ENCODE measurements around the gene ALKAL2.
"Not testable (repeated sequence)": the region's sequence is repeated elsewhere in the genome, so short reads cannot be mapped to it uniquely, and the experiment has no call there.

ALKAL2 gene, protein sequence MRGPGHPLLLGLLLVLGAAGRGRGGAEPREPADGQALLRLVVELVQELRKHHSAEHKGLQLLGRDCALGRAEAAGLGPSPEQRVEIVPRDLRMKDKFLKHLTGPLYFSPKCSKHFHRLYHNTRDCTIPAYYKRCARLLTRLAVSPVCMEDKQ

DNA sequence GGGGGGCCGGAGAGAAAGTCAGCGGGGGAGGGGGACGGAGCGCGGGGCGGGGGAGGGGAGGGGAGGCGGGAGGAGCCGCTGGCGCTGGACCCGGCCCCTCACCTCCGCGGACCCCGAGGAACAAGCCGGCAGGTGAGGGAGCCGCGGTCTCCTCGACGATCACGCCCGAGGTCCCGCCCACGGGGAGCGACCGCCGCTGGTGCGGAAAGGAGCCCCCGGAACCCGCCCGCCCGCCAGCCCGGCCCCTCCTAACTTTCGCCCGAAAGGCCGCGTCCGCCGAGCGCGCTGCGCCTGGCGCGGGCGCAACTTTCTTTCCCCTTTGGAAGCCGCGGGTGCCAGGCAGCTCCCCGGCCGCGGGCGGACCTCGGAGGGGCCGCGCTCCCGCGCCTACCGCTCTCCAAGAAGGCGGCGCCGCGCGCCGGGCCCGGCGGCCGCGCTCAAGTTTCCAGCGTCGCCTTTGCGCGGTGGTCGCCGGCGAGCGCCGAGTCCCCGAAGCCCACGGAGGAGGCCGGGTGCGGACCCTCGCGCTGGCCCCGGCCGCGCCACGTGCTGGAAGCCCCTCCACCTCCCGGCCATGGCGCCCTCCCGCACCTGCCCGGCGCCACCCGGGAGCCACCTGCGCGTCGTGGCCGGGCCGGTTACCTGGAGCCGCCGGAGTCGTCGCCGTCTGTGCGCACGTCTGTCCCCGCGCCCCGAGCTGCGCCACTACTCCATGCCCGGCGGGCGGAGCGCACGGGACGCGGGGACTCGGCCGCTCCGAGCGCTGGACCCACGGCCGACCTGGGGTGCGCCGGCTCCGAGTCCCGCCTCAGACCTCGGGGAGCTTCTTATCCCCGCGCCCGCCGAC lies at the start of gene ALKAL2:
Gene ALKAL2 (minus strand): TSS at position 181 of the 847 bp plus-strand sequence. CDS start 256 bp downstream, outside the sequence.
- peak; percentile 18 for DNase-seq (ENCODE audit: low read depth, low spot score)

DNA sequence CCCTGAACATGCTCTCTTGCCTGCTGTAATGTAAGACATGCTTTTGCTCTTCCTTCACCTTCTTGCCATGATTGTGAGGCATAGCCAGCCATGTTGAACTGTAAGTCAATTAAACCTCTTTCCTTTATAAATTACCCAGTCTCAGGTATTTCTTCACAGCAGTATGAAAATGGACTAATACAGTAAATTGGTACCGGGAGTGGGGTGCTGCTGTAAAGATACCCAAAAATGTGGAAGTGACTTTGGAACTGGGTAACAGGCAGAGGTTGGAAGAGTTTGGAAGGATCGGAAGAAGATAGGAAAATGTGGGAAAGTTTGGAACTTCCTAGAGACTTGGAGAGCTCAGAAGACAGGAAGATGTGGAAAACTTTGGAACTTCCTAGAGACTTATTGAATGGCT lies 49.1 kb upstream of the ALKAL2 start:
- DNase-seq (ENCODE audit: low read depth, low spot score), result not testable (repeated sequence)

DNA sequence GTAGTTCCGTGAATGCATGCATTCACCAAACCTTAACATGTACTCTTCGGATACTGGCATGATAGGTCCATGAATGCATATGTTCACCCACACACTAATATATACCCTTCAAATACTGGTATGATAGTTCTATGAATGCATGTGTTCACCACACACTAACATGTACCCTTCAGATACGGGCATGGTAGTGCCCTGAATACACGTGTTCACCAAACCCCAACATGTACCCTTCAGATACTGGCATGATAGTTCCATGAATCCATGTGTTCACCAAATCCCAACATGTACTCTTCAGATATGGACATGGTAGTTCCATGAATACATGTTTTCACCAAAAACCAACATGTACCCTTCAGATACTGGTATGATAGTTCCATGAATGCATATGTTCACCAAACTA lies 48.5 kb upstream of the ALKAL2 start:
- DNase-seq (ENCODE audit: low read depth, low spot score), result no peak

DNA sequence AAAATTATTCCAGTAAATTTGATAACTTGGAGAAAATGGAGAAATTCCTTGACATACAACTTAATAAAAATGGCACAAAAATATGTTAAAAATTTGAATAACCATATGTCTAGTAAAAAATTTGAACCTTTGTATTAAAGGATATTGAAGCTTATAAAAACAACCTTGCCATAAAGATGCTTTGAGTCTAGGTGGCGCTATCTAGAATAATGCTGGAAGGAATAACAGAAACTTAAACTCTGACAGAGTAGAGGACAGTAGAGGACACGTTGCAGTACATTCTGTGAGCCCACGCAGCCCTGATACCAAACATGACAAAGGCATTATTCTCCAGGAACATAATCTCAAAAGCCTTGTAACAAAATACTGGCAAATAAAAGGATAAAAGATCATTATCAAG lies 44.7 kb upstream of the ALKAL2 start:
- DNase-seq (ENCODE audit: low read depth, low spot score), result no peak

DNA sequence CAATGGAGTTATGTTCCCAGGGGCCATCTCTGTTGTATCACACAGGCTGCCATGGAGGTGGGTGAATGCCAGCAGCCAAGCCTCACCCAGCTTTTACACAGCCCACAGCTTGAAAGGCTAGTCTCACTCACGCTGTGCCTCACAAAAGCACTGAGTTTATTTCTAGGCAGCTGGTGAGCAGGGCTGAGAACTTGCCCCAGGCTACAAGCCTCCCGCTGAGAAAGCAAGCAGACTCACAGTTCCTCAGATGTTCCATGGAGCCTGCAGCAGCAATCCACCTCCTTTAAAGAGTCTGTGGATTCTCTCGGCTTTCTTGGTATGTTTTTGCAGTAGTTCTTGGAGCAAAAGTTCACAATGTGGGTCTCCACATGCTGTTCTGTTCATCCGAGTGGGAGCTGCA lies 40.9 kb upstream of the ALKAL2 start:
- DNase-seq (ENCODE audit: low read depth, low spot score), result peak; percentile 93

DNA sequence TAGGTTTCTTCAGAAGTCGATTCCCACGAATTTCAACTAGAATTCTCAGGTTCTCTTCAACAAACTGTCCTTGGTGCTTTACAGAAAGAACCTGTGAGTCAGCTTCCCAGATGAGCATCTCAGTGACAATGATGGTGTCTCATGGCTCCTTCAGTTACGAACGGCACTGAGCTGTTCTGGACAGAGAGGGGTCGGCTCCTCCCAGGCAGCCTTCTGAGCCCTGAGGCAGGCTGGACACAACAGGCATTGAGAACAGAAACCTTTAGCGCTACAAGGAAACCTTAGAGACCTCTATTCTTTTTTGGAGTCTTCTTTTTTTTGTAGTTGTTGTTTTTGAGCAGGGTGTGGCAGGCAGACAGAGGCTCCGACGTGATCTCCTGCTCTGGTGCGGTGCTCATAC lies 35.1 kb upstream of the ALKAL2 start:
- DNase-seq (ENCODE audit: low read depth, low spot score), result peak; percentile 57

DNA sequence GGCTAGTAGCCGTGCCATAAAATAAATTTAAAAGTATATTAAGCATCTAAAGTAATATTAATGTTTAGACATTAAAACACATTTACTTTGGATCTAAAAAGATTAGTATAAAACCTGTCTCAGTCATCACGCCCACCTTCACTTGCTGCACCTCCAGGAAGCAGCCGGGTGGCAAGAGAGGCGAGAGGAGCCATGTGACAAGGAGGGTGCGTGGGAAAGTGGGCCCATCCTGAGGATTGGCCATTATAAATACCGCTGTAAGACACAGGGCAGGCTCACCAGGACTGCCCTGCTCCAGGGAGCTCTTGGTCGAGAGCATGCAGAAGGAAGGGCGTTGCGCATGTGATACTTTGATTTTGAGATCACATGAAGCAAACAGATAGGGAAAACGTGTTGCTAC lies 34.4 kb upstream of the ALKAL2 start:
- DNase-seq (ENCODE audit: low read depth, low spot score), result no peak

DNA sequence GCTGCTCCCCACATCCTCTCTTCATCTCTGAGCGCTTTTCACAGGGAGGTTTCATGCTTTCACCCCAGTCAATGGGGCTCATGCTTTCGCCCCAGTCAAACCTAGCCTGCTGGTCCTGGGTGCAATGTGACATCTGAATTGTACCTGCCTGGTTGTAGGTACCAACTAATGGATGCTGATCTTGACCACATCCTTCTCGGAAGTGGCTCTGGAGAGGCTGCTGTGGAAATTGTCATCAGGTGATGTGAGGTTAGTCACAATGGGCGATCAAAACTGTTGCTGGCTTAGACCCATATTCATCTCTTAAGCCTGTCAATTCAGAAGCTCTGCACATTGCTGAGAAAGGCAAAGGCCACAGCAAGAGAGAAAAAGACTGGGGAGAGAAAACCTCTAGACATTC lies 32.7 kb upstream of the ALKAL2 start:
- no peak for DNase-seq (ENCODE audit: low read depth, low spot score)

DNA sequence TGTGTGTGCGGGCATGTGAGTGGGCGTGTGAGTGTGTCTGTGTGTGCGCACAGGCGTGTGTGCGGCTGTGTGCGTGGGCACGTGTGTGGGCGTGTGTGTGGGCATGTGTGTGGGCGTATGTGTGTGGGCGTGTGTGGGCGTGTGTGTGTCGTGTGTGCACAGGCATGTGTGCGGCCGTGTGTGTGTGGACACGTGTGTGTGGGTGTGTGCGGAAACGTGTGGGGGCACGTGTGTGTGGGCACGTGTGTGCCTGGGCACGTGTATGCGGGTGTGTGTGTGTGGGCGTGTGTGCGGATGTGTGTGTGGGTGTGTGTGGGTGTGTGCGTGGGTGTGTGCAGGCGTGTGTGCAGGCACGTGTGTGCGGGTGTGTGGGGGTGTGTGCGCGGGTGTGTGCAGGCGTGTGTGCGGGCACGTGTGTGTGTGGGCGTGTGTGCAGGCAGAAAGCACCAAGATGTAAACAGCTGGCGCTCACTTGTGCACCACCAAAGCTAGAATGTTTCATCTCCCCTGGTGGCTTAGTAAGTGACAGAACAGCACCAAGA lies 31.2 kb upstream of the ALKAL2 start:
- DNase-seq (ENCODE audit: low read depth, low spot score), result no peak

DNA sequence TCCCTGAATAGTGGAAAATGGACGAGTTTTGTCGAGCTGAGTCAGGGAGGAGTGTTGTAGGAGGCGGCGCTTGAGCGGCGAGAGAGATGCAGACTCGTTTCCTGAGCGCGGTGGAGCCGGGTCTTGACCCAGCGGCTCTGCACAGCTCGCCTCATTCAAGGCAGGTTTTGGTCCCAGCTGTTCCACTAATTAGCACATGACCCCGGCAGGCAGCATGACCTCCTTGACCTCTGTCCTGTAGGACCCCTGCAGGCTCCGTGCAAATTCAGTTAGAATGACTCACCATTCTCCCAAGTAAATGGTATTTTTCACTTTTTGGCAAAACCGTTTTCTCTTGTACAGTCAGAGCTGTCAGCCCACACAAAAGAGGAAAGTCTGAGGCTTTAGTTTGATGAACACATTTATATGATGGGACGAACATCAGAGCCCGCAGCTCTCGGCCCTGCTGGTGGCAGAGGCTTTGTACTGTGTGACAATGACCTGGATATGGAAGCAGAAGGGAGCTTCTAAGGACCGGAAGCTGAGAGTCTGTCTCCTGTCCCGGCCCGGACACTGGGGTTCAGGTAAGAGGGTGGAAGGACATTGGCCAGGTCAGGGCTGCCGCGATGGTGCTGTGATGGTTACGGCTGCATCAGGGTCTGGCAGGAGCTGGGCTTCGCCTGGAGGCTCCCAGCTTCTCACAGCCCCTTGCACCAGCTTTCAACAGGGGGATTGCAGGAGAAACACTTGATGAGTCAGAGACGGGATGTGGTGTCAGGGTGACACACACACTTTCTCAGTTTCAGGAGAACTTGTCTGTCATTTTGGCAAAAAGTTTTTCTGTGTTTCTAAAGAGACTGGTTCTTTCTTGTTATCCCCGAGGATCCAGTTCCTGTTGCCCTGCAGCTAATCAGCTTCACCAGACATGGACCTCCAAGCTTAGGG lies 29.9 kb upstream of the ALKAL2 start:
- DNase-seq (ENCODE audit: low read depth, low spot score), result peak; percentile 79

DNA sequence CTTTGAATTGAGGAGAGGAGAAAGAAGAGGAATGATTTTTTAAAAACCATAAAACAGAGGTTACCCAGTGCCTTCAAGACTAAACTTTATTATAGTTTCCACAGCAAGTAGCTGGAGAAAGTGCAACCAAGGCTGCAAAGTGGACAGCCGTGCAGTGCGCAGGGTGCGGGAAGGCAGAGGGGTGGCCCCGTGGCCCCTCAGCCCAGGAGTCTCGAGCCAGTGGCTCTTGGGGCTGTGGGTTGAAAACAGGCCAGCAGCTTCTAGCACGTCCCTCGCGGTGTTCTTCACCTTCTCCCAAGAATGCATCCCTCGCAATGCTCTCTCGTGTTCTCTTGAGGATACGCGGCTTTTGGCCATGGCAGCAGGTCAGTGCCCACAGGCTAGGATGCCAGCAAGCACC lies 28.5 kb upstream of the ALKAL2 start:
- no peak for DNase-seq (ENCODE audit: low read depth, low spot score)

DNA sequence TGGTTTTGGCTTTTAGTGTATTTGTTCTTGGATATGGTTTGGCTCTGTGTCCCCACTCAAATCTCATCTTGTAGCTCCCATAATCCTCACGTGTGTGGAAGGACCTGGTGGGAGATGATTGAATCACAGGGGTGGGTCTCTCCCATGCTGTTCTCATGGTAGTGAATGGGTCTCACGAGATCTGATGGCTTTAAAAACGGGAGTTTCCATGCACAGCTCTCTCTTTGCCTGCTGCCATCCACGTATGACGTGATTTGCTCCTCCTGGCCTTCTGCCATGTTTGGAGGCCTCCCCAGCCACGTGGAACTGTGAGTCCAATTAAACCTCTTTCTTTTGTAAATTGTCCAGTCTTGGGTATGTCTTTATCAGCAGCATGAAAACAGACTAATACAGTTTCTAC lies 28.0 kb upstream of the ALKAL2 start:
- DNase-seq (ENCODE audit: low read depth, low spot score), result not testable (repeated sequence)

DNA sequence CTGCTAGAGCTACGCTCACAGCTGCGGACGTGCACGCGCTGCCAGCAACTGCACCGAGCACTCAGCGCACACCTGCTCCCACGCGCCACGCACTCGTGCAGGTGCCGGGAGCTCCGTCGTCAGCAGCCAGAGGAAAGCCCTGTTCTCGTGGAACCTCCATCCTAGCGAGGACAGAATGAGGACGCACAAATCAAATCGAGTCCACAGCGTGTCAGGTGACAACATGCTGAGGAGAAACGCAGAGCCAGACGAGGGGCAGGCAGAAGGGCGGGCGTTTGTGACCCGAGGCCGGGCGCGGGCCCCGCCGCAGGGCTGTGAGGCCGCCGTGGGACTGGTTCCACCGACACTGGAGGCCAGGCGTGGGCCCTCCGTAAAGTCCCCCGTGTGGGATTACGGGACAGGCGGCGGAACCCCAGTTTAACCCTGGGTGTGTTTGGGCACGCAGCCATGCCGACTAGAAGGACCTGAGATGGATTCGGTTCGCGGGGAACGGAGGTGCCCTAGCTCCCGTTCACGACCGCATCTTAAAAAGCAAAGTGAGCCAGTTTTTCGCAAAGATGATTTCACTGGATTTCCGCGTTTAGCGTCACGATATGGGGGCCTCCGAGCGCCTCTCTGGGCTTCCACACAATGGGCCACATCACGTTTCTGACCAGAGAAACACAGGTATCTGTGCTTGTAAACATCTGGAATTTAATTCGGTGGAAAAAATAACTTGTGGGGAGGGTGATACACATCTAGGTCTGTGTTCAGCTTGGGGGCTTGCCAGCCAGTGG lies 26.9 kb upstream of the ALKAL2 start:
- DNase-seq (ENCODE audit: low read depth, low spot score), result no peak

DNA sequence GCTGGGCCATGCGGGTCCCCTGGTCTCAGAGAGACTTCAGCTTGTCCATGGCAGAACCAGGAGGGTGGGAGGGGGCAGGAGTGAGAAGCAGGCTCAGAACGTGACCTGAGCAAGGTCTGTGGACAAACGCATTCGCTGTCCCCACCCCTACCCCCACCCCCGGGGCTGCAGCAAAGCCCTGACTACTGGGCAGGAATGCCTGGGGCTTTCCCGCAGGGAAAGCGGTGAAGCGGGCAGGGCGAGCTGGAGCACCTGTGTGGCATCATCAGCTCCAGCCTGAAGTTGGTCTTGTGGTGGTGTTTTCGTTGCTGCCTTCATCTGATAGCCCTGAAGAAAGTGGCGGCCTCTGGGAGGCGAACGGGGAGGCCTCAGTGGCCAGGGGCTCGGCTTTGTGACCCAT lies 26.1 kb upstream of the ALKAL2 start:
- DNase-seq (ENCODE audit: low read depth, low spot score), result no peak

DNA sequence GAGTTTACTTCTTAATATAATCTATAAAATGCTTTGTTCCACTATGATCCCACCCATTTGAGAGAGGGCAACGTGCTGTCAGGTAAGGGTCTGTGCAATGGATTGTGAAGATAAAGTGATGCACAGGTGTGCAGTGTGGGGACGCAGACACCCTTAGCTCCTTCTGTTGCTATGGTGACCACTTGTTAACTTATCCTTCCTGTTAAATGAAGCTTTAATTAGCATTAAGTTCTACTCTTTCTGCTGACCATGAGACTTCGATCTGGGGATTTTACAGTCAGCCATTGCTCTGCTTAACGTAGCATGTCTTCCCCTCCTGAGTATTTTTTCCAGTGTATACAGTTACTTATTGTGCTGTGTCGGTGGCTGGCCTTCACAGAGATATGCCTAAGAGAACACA lies 23.1 kb upstream of the ALKAL2 start:
- no peak for DNase-seq (ENCODE audit: low read depth, low spot score)

DNA sequence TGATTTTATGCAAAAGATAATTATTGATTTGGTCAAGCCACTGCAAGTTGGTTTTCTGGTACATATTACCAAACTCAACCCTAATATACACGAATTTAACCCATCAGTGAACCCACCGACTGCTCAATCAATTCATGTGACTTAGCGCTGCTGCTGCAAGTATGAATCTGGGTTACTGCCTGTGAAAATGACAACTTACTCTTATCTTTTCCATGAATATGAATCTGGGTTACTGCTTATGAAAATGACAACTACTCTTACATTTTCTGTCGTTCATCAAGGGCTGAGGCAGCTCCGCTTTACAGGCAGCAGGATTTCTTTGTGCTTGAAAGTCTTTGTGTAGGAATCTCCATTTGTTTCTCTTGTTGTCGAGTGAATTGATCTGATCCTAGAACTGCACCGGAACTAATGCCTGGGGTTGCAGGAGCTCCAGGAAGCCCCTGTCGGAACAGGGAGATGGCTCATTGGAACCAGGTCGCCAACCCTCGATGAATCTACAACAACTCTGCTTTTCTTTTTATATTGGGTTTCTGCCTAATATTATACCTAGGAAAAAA lies 22.1 kb upstream of the ALKAL2 start:
- DNase-seq (ENCODE audit: low read depth, low spot score), result peak; percentile 34

DNA sequence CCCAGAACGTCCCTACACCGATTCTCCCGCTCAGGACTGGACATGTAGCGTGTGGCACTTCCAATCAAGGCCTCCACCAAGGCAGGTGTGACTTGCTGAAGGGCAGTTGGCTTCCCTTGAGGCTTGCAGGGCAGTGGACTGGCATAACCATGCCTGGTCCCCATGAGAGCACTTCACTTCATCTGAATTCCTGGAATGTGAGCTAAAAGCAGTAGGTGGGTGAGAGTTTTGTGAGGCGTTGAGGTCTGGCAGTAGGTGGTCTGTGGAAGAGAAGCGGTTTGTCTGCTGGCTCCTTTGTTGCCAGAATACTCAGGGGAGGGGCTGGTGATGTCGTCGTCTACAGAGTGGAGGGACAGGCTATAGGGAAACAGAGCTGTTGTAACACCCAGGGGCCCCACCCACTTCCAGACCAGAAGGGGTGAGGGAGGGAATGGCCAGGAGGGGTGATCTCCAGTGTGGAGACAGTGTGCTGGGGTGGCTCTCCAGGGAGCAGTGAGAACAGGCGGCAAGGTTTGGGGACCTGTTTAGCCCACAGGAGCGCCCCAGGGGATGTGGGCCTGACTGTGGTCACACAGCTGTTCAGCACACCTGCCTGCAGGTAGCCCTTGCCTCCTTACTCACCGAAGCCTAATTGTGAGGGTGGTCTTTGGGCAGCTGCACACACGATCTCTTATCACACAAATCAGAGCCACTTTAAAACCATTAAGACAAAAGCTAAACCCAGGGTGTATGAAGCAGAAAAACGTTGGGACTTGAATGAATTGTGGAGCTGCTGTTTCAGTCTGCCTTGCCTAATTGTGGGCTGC lies 21.5 kb upstream of the ALKAL2 start:
- peak; percentile 90 for DNase-seq (ENCODE audit: low read depth, low spot score)

DNA sequence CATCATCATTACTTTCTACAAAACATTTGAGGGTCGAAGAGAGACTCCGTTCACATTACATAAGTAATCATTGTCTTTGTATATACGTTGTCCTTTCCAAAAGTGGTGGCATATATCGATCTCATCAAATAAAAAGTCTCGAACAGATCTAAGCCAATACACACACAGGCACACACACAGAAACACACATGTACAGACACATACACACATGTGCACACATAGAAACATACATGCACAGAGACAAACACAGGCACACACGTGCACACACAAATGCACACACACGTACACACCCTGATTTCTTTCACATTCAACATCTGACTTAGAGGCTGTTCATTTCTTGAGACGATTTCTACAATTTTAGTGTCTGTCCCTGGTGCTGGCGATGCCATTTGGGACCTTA lies 17.5 kb upstream of the ALKAL2 start:
- DNase-seq (ENCODE audit: low read depth, low spot score), result no peak

DNA sequence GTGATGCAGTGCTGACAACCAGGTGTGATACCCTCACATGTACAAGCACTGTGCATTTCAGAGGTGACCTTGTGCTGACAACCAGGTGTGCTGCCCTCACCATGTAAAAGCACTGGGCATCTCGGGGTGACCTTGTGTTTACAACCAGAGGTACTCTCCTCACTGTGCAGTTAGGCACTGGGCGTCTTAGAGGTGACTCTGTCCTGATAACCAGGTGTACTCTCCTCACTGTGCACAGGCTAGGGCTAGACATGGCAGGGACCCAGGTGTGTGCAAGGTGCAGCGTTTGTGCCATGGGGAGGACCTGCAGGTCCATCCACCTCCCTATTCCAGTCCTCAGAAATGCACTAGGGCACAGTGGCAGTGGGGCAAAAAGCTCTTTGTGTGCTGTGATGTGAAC lies 8.5 kb upstream of the ALKAL2 start:
- no peak for DNase-seq (ENCODE audit: low read depth, low spot score)

DNA sequence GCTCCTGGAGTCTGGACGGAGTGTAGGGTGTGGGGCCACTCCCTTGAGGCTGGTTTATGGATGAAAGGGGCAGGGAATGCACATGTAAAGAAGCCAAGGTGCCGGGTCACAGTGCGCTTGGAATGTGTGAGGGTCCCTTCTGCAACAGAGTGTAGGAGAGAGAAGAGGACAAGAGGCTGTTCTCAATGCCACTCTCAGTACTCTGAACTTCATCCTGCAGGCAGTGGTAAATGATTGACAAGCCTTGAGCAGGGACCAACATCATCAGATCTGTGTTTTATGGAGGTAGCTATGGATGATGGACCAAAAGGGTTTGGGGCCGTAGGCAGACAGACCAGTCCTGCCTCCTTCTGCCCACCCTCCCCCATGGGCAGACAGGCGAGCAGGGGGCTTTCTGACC lies 7.2 kb upstream of the ALKAL2 start:
- no peak for DNase-seq (ENCODE audit: low read depth, low spot score)

Data from ELF-1 (cell line).